Keratinocyte (primary cell): ENCODE measurements around the gene RBPJL. TPM values are rescaled to one million over a fixed set of nuclear protein-coding genes. Genes with fewer than 3 reads are reported as not detected.

Source experiments
- DNase-seq: peaks from one replicate; pipeline ENCODE4 v3.0.0-alpha.2; 2011; ENCODE audit warnings: low read depth, missing footprints, low spot score
- FAIRE-seq: peaks from 2 replicates; lab custom pipeline; 2011; peaks lifted over from hg19 to GRCh38; lab: Jason Lieb, UNC
- H2AFZ ChIP-seq: 2 replicates; pipeline ENCODE4 v1.6.0; 2012; ENCODE audit warnings: low read length, control low read depth, inconsistent platforms; ENCODE audit not compliant: control insufficient read depth
- H3K27ac ChIP-seq: 2 replicates; pipeline ENCODE4 v1.5.1; 2011; ENCODE audit warnings: low read length; ENCODE audit not compliant: control insufficient read depth, insufficient read depth
- H3K27me3 ChIP-seq: 3 replicates; pipeline ENCODE4 v1.6.0; 2011; ENCODE audit warnings: low read length; ENCODE audit not compliant: control insufficient read depth, insufficient read depth; ENCODE audit errors: extremely low read depth
- H3K36me3 ChIP-seq, 2 experiments: 2 replicates in 1 of 2; 3 replicates in 1 of 2; pipeline ENCODE4 v1.5.1; 2011; ENCODE audit warnings: low read length in 2 of 2, mild to moderate bottlenecking in 1 of 2; ENCODE audit not compliant: control insufficient read depth in 2 of 2, insufficient read depth in 2 of 2; ENCODE audit errors: extremely low read depth in 1 of 2
- H3K4me1 ChIP-seq: 3 replicates; pipeline ENCODE4 v1.5.1; 2011; ENCODE audit warnings: low read length; ENCODE audit not compliant: control insufficient read depth, insufficient read depth; ENCODE audit errors: extremely low read depth
- H3K4me2 ChIP-seq: 3 replicates; pipeline ENCODE4 v1.6.0; 2011; ENCODE audit warnings: low read depth, low read length; ENCODE audit not compliant: control insufficient read depth, insufficient read depth; ENCODE audit errors: extremely low read depth
- H3K4me3 ChIP-seq, 3 experiments: fragments of 200-600 bp in 1 of 3; sonication (generic) in 1 of 3; 2 replicates in 2 of 3; 3 replicates in 1 of 3; pipeline ENCODE4 v1.5.1; 2011 to 2016; ENCODE audit warnings: low read length in 3 of 3, mild to moderate bottlenecking in 3 of 3, control low read depth in 2 of 3, inconsistent platforms in 1 of 3, low read depth in 1 of 3, mixed read lengths in 1 of 3, mixed run types in 1 of 3, moderate library complexity in 1 of 3; ENCODE audit not compliant: control insufficient read depth in 2 of 3, insufficient read depth in 2 of 3; ENCODE audit errors: extremely low read depth in 1 of 3
- H3K79me2 ChIP-seq: 2 replicates; pipeline ENCODE4 v1.6.0; 2012; ENCODE audit warnings: low read length; ENCODE audit not compliant: control insufficient read depth, insufficient read depth
- H3K9ac ChIP-seq: 3 replicates; pipeline ENCODE4 v1.6.0; 2011; ENCODE audit warnings: low read length; ENCODE audit not compliant: control insufficient read depth, insufficient read depth; ENCODE audit errors: extremely low read depth
- H3K9me1 ChIP-seq: 3 replicates; pipeline ENCODE4 v1.6.0; 2011; ENCODE audit warnings: low read length; ENCODE audit not compliant: control insufficient read depth, insufficient read depth; ENCODE audit errors: extremely low read depth
- H3K9me3 ChIP-seq: 2 replicates; pipeline ENCODE4 v1.5.1; 2012; ENCODE audit warnings: low read depth, low read length; ENCODE audit not compliant: control insufficient read depth
- H4K20me1 ChIP-seq: 3 replicates; pipeline ENCODE4 v1.6.0; 2011; ENCODE audit warnings: low read length; ENCODE audit not compliant: control insufficient read depth, insufficient read depth; ENCODE audit errors: extremely low read depth
- EZH2 ChIP-seq: IDR thresholded peaks from one replicate; pipeline ENCODE4 v1.6.1; 2012; ENCODE audit warnings: inconsistent platforms, mild to moderate bottlenecking, low read length, moderate library complexity
- dilution Hi-C: fragments of 300-500 bp; cut with MboI; formaldehyde crosslinking; loops from one replicate; pipeline ENCODE4 v1.7.0; 2020; ENCODE audit warnings: low sequenced_read_pairs; ENCODE audit not compliant: extremely low pct_ligation_motif_present
- polyA plus RNA-seq, 5 experiments: library from polyadenylated mRNA; depleted of rRNA in 3 of 5; stranded (reverse) in 3 of 5; stranded (forward) in 1 of 5; unstranded in 1 of 5; fragments of >200 nt; gene quantifications; 1 replicate in 1 of 5; 2 replicates in 3 of 5; 3 replicates in 1 of 5; pipeline versions ENCODE4 v1.2.1 to v1.2.3, GENCODE V29; 2011 to 2012; ENCODE audit warnings: missing spikeins in 2 of 5, low read depth in 1 of 5, low replicate concordance in 1 of 5
- TF ChIP-seq, protein P1 (sequence below), 3 experiments: IDR thresholded peaks in 1 of 3; conservative IDR thresholded peaks in 1 of 3; optimal IDR thresholded peaks in 1 of 3; 2 replicates in 2 of 3; 3 replicates in 1 of 3; pipeline versions ENCODE3 to v1.5.1; 2011; ENCODE audit warnings: low read length in 3 of 3, mild to moderate bottlenecking in 3 of 3, moderate library complexity in 2 of 3, control low read depth in 1 of 3, inconsistent platforms in 1 of 3; ENCODE audit not compliant: insufficient read depth in 2 of 3; ENCODE audit errors: extremely low read depth in 1 of 3

RBPJL gene
- polyA plus RNA-seq, 1 donor (not counting 4 experiments of a cell fraction or from before 2014, with no cell fraction given), result not detected

DNA sequence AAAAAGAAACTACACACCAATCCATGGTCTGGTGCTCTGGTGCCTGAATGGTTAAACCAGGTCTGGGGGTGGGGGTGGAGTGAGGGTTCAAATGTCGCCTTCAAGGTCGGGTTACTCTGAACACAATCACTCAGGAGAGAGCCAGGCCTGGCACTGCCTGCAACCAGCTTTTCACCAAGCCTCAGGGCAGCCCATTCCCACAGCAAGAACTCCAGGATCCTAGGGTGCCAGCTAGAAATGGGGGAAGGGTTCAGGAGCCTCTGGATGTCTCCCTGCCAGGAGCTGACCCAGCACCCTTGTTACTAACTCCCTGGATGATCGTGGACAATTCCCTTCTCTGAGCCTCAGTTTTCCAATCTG lies 34.9 kb downstream of the RBPJL start:
- Histone ChIP-seq H3K79me2 (peaks cover 86% of the 10 kb centered on the region), H3K9me3 (no peaks in the 10 kb centered on the region), H3K9me1 (peaks cover 4% of the 10 kb centered on the region), H2AFZ (no peak overlapping the region), H3K4me1 (peaks cover 99% of the 10 kb centered on the region), H3K9ac (peak overlapping the region; percentile 99), H3K27ac (peak overlapping the region; percentile 98), H3K27me3 (no peaks in the 10 kb centered on the region), H3K36me3 (peaks cover 13 to 42% of the 10 kb centered on the region in 2 experiments), H3K4me3 (peak overlapping the region in 2 of 3 experiments; percentile 5 to 15), H4K20me1 (peaks cover 2% of the 10 kb centered on the region), H3K4me2 (peak overlapping the region; percentile 77)
- DNase-seq, result no peak
- dilution Hi-C loops, result no loop called here
- FAIRE-seq, result no peak
- TF ChIP-seq, protein P1, sequence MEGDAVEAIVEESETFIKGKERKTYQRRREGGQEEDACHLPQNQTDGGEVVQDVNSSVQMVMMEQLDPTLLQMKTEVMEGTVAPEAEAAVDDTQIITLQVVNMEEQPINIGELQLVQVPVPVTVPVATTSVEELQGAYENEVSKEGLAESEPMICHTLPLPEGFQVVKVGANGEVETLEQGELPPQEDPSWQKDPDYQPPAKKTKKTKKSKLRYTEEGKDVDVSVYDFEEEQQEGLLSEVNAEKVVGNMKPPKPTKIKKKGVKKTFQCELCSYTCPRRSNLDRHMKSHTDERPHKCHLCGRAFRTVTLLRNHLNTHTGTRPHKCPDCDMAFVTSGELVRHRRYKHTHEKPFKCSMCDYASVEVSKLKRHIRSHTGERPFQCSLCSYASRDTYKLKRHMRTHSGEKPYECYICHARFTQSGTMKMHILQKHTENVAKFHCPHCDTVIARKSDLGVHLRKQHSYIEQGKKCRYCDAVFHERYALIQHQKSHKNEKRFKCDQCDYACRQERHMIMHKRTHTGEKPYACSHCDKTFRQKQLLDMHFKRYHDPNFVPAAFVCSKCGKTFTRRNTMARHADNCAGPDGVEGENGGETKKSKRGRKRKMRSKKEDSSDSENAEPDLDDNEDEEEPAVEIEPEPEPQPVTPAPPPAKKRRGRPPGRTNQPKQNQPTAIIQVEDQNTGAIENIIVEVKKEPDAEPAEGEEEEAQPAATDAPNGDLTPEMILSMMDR (optimal IDR thresholded peaks at IDR 0.05 in 1 of 3, IDR thresholded peaks at IDR 0.05 in 1 of 3, conservative IDR thresholded peaks at IDR 0.05 in 1 of 3; ENCODE audit: extremely low read depth in 1 of 3, insufficient read depth in 2 of 3, low read length in 3 of 3), result no peak
- TF ChIP-seq EZH2, result no peak

DNA sequence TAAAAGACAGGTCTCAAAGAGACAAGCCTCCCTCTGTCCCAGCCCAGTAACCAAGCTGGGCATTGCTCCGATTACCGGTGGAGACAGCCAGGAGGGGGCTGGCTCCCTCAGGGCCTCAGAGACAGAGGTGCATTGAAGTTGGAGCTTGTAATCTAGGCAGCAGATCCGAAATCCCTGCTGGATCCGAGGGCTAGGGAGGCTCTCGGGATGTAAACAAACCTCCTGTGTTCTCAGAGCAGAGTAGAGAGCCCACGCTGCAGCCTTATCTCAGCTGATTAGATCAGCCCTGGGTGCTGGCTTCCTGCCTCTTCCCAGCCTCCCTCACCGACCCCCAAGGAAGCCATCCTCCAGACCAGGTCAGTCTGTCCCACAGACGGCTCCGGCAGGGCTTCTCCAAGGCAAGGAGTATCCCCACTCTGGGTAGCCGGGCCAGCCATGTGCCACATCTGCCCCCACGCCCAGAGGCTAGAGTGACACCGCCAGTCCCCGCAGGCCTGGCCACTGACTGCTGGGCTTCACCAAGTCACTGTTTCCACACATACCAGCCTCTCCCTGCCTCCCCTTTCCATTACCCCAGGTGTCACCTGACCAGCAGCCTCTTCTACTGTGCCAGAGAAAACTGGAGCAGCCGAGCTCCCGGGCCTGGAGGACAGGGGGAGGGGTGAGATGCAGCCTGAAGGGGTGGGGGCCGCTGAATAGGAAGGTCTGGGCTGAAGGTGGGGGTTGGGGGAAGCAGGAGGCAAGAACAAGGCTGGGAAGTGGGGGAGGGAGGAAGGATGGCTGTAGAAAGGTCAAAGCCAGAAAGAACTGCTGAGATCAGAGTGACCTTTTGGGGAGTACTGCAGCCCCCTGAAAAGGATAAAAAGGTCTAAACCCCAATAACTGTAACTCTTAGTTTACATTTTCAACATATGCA lies 35.6 kb downstream of the RBPJL start:
- peak overlapping the region; percentile 77 for H3K4me2 ChIP-seq
- DNase-seq (no peak), FAIRE-seq (no peak)
- peaks cover 93% of the 10 kb centered on the region for H3K79me2 ChIP-seq
- no peaks in the 10 kb centered on the region for H3K27me3 ChIP-seq
- peak overlapping the region; percentile 98 for H3K27ac ChIP-seq
- TF ChIP-seq EZH2, result no peak
- TF ChIP-seq, protein P1 (optimal IDR thresholded peaks at IDR 0.05 in 1 of 3, IDR thresholded peaks at IDR 0.05 in 1 of 3, conservative IDR thresholded peaks at IDR 0.05 in 1 of 3; ENCODE audit: extremely low read depth in 1 of 3, insufficient read depth in 2 of 3, low read length in 3 of 3), result no peak
- peaks cover 96% of the 10 kb centered on the region for H3K4me1 ChIP-seq
- peaks cover 13 to 42% of the 10 kb centered on the region in 2 experiments for H3K36me3 ChIP-seq
- dilution Hi-C loops, result no loop called here
- H2AFZ ChIP-seq, result no peak overlapping the region
- H3K4me3 ChIP-seq, result peak overlapping the region in 2 of 3 experiments; percentile 36 to 100
- H3K9me3 ChIP-seq, result no peaks in the 10 kb centered on the region
- peak overlapping the region; percentile 99 for H3K9ac ChIP-seq
- H4K20me1 ChIP-seq, result peaks cover 5% of the 10 kb centered on the region
- H3K9me1 ChIP-seq, result peaks cover 4% of the 10 kb centered on the region
